HG03159 (cell line): ENCODE data around the gene SLAMF7.
A peak's percentile ranks its signal among the peaks of the same experiment; 100 is the strongest.

Source experiments
- ATAC-seq: cut with Tn5 transposase; IDR thresholded peaks from one replicate; pipeline ENCODE4 v1.9.1; 2021; ENCODE audit warnings: mild to moderate bottlenecking, moderate library complexity; ENCODE audit not compliant: unreplicated experiment

Gene SLAMF7

GRCh38 chr1:160744852-160745520 is 5.9 kb downstream of the SLAMF7 start:
- no peak for ATAC-seq

GRCh38 chr1:160745551-160745950 is 6.5 kb downstream of the SLAMF7 start:
- ATAC-seq = no peak

- no peak for ATAC-seq
These were observed 7.9 kb downstream of the SLAMF7 start for GRCh38 chr1:160746836-160747500.

GRCh38 chr1:160747717-160748116 is 8.7 kb downstream of the SLAMF7 start:
- no peak for ATAC-seq

GRCh38 chr1:160748181-160748877 is 9.3 kb downstream of the SLAMF7 start:
- ATAC-seq = no peak

- no peak for ATAC-seq
These were observed 9.8 kb downstream of the SLAMF7 start for GRCh38 chr1:160748878-160749269.

- ATAC-seq = no peak
These were observed 11.6 kb downstream of the SLAMF7 start for GRCh38 chr1:160750608-160751007.

GRCh38 chr1:160752406-160752805 is 13.4 kb downstream of the SLAMF7 start:
- no peak for ATAC-seq

- no peak for ATAC-seq
These were observed 13.9 kb downstream of the SLAMF7 start for GRCh38 chr1:160752924-160753323.

- ATAC-seq = no peak
These were observed 14.5 kb downstream of the SLAMF7 start for GRCh38 chr1:160753594-160753993.

- no peak for ATAC-seq
These were observed 16.4 kb downstream of the SLAMF7 start for GRCh38 chr1:160755461-160755860.

GRCh38 chr1:160755911-160756848 is 17.1 kb downstream of the SLAMF7 start:
- no peak for ATAC-seq

GRCh38 chr1:160756849-160757201 is 17.8 kb downstream of the SLAMF7 start:
- no peak for ATAC-seq

- ATAC-seq = no peak
These were observed 19.5 kb downstream of the SLAMF7 start for GRCh38 chr1:160758521-160758920.

- ATAC-seq = no peak
These were observed 20.7 kb downstream of the SLAMF7 start for GRCh38 chr1:160759740-160760139.

- no peak for ATAC-seq
These were observed 22.0 kb downstream of the SLAMF7 start for GRCh38 chr1:160761046-160761445.

GRCh38 chr1:160761886-160762285 is 22.8 kb downstream of the SLAMF7 start:
- no peak for ATAC-seq

GRCh38 chr1:160763993-160764392 is 24.9 kb downstream of the SLAMF7 start:
- ATAC-seq = no peak

- ATAC-seq = peak; percentile 51
These were observed 28.6 kb downstream of the SLAMF7 start for GRCh38 chr1:160767395-160768294.

- ATAC-seq = peak; percentile 85
These were observed 29.2 kb downstream of the SLAMF7 start for GRCh38 chr1:160768295-160768657.
